Measurements from ENCODE around the gene FRYL. TPM values are rescaled to one million over a fixed set of nuclear protein-coding genes. Genes with fewer than 3 reads are reported as not detected.

The FRYL gene
- total and polyA plus RNA-seq, 2 of the 8 experiments (the other 6 are each of a cell fraction or from before 2014, with no cell fraction given) = 8.0 to 36.5 TPM

- Histone ChIP-seq H2BK5ac (ENCODE audit: low read depth, low read length) (no peak overlapping the region), H3K27me3 (replicated peaks in 1 of 4; ENCODE audit: control insufficient read depth in 3 of 4, extremely low read depth in 1 of 4, insufficient read depth in 3 of 4, low read length in 3 of 4) (no peaks in the 10 kb centered on the region), H3K36me3 (ENCODE audit: control insufficient read depth in 2 of 4, insufficient read depth in 4 of 4, low read length in 3 of 4) (peaks cover 0 to 6% (median 0%) of the 10 kb centered on the region in 4 experiments; a peak in 3 of 8 replicates), H3K18ac (ENCODE audit: extremely low read depth, low read length) (no peak overlapping the region), H4K91ac (replicated peaks; ENCODE audit: insufficient read length, low read length) (no peak overlapping the region), H3K79me1 (ENCODE audit: low read depth, low read length) (no peaks in the 10 kb centered on the region), H2AFZ (ENCODE audit: low read length) (no peak overlapping the region), H3K79me2 (ENCODE audit: control insufficient read depth in 1 of 2, insufficient read depth in 2 of 2, low read length in 2 of 2) (peaks cover 0 to 32% of the 10 kb centered on the region in 2 experiments; a peak in 1 of 4 replicates), H4K8ac (ENCODE audit: extremely low read depth, insufficient read depth, low read length) (no peak overlapping the region), H3K4me1 (replicated peaks in 1 of 4; ENCODE audit: control insufficient read depth in 3 of 4, insufficient read depth in 4 of 4, low read length in 3 of 4) (peaks cover 0 to 2% (median under 1%) of the 10 kb centered on the region in 4 experiments; a peak in 2 of 7 replicates), H2BK20ac (ENCODE audit: low read length) (no peak overlapping the region), H3K9me3 (ENCODE audit: insufficient read depth in 2 of 2, low read depth in 1 of 2, low read length in 1 of 2) (peaks cover 0 to 5% of the 10 kb centered on the region in 2 experiments; a peak in 1 of 4 replicates), H3K4me3 (ENCODE audit: extremely low read depth in 1 of 4, insufficient read depth in 2 of 4, low read depth in 3 of 4, low read length in 4 of 4) (no peak overlapping the region), H3K56ac (replicated peaks; ENCODE audit: insufficient read length, low read depth, low read length) (no peak overlapping the region), H3K4me2 (ENCODE audit: insufficient read depth in 1 of 2, low read depth in 2 of 2, low read length in 2 of 2) (no peak overlapping the region), H2BK15ac (ENCODE audit: low read length) (no peak overlapping the region), H3K4ac (replicated peaks; ENCODE audit: insufficient read length, low read depth, low read length) (no peak overlapping the region), H3K23me2 (ENCODE audit: low read depth, low read length) (no peaks in the 10 kb centered on the region; the same call in 1 of the 2 replicates), H3K27ac (ENCODE audit: low read depth, low read length) (no peak overlapping the region), H3K23ac (ENCODE audit: insufficient read length) (no peak overlapping the region), H3K9ac (replicated peaks in 1 of 4; ENCODE audit: extremely low read depth in 1 of 4, low read depth in 3 of 4, low read length in 3 of 4) (no peak overlapping the region), H4K5ac (ENCODE audit: insufficient read length, low read depth, low read length) (no peak overlapping the region), H4K20me1 (replicated peaks in 1 of 2; ENCODE audit: control insufficient read depth in 1 of 2, insufficient read depth in 2 of 2, low read length in 2 of 2) (no peaks in the 10 kb centered on the region), H2BK120ac (replicated peaks; ENCODE audit: low read depth, low read length) (no peak overlapping the region), H2AK5ac (ENCODE audit: low read depth, low read length) (no peak overlapping the region), H2BK12ac (ENCODE audit: low read depth, low read length) (no peak overlapping the region), H3K14ac (ENCODE audit: insufficient read length) (no peak overlapping the region)
- TF ChIP-seq JUN (IDR thresholded peaks at IDR 0.05; ENCODE audit: low read depth, low read length) (no peak), ATF3 (IDR thresholded peaks at IDR 0.05; ENCODE audit: insufficient read depth, low read depth, low read length) (no peak), NANOG (IDR thresholded peaks at IDR 0.05; ENCODE audit: insufficient read depth, low read depth, low read length, poor library complexity, severe bottlenecking) (no peak), KDM4A (IDR thresholded peaks at IDR 0.05; ENCODE audit: low read depth, low read length, severe bottlenecking) (no peak), POU5F1 (IDR thresholded peaks at IDR 0.05; ENCODE audit: low read depth, low read length) (no peak), CBX5 (IDR thresholded peaks at IDR 0.05; ENCODE audit: low read depth, low read length) (no peak), SP1 (IDR thresholded peaks at IDR 0.05; ENCODE audit: low read depth, low read length) (no peak), HDAC2 (IDR thresholded peaks at IDR 0.05; ENCODE audit: borderline replicate concordance in 1 of 2, low read depth in 2 of 2, low read length in 2 of 2) (no peak), CBX8 (IDR thresholded peaks at IDR 0.05; ENCODE audit: borderline replicate concordance, low read depth, low read length) (no peak), TEAD4 (IDR thresholded peaks at IDR 0.05; ENCODE audit: low read depth, low read length) (no peak)
- ChIA-PET POLR2A (ENCODE audit: partially characterized antibody) (no interaction called here), CTCF (ENCODE audit: partially characterized antibody) (interaction anchor here (0.6 kb wide), 1 partner anchor 300 kb away, joined by 3 read pairs; no protein-coding TSS in a partner anchor)
- no peak for FAIRE-seq
- 98% methylated on average over 3 of the region's 7 CpGs; no CpG with 5 or more reads in 1 of the 2 experiments for WGBS, 2 experiments (ENCODE audit: extremely low coverage in 1 of 2, insufficient coverage in 1 of 2, insufficient read length in 1 of 2, insufficient replicate concordance in 2 of 2, low coverage in 1 of 2, low lambda C conversion rate in 2 of 2, missing lambda C conversion rate in 1 of 2)
- no peak for DNase-seq (ENCODE audit: low read depth in 1 of 2, low spot score in 2 of 2)
Measured at GRCh38 chr4:48708610-48709009, 71.5 kb downstream of the FRYL start.

All from H1 (cell line).